Femur (tissue), 1 donor: Measurements from ENCODE around the gene KNTC1.
"Not testable (repeated sequence)": the region's sequence is repeated elsewhere in the genome, so short reads cannot be mapped to it uniquely, and the experiment has no call there.

Experiments used
- DNase-seq: peaks from one replicate; pipeline ENCODE4 v3.0.0-alpha.2; 2017

Gene KNTC1

GRCh38 chr12:122526683-122527477 is at the start of gene KNTC1, which contains the start of gene RSRC2:
Gene KNTC1, plus strand, starts transcription at chr12:122527249. Its CDS starts 2,815 bp downstream, at chr12:122530064.
Gene RSRC2, minus strand, starts transcription at chr12:122526936. Its CDS starts 83 bp downstream, at chr12:122526853.
- peak; percentile 100 for DNase-seq

GRCh38 chr12:122480753-122481152 is 46.3 kb upstream of the KNTC1 start:
- no peak for DNase-seq

GRCh38 chr12:122481861-122482260 is 45.2 kb upstream of the KNTC1 start:
- DNase-seq = no peak

- DNase-seq = no peak
Observed at GRCh38 chr12:122483969-122484368, 43.1 kb upstream of the KNTC1 start.

- DNase-seq = not testable (repeated sequence)
Observed at GRCh38 chr12:122484385-122484784, 42.7 kb upstream of the KNTC1 start.

GRCh38 chr12:122486360-122486759 is 40.7 kb upstream of the KNTC1 start:
- DNase-seq = not testable (repeated sequence)

- DNase-seq = no peak
Observed at GRCh38 chr12:122486805-122487426, 40.1 kb upstream of the KNTC1 start.

GRCh38 chr12:122487807-122488206 is 39.2 kb upstream of the KNTC1 start:
- DNase-seq = not testable (repeated sequence)

GRCh38 chr12:122489038-122489437 is 38.0 kb upstream of the KNTC1 start:
- no peak for DNase-seq

- no peak for DNase-seq
Observed at GRCh38 chr12:122491991-122492390, 35.1 kb upstream of the KNTC1 start.

GRCh38 chr12:122493222-122493621 is 33.8 kb upstream of the KNTC1 start:
- DNase-seq = not testable (repeated sequence)

GRCh38 chr12:122495258-122495657 is 31.8 kb upstream of the KNTC1 start:
- no peak for DNase-seq

GRCh38 chr12:122499991-122500684 is 26.9 kb upstream of the KNTC1 start:
- peak; percentile 77 for DNase-seq

- DNase-seq = peak; percentile 98
Observed at GRCh38 chr12:122500685-122501488, 26.2 kb upstream of the KNTC1 start, which contains the start of gene ZCCHC8. Gene ZCCHC8, minus strand, starts transcription at chr12:122500932. Its CDS starts 92 bp downstream, at chr12:122500840.

- no peak for DNase-seq
Observed at GRCh38 chr12:122501489-122501989, 25.5 kb upstream of the KNTC1 start.

- no peak for DNase-seq
Observed at GRCh38 chr12:122503147-122503751, 23.8 kb upstream of the KNTC1 start.

GRCh38 chr12:122503783-122504590 is 23.1 kb upstream of the KNTC1 start:
- DNase-seq = no peak

GRCh38 chr12:122505419-122506051 is 21.5 kb upstream of the KNTC1 start:
- no peak for DNase-seq

GRCh38 chr12:122506393-122506938 is 20.6 kb upstream of the KNTC1 start:
- DNase-seq = no peak

- DNase-seq = no peak
Observed at GRCh38 chr12:122508163-122508562, 18.9 kb upstream of the KNTC1 start.
